Small intestine (tissue), 7 donors: ENCODE measurements around the gene KCNH8. TPM values are rescaled to one million over a fixed set of nuclear protein-coding genes. Genes with fewer than 3 reads are reported as not detected.

Experiments used
- DNase-seq, 2 donors: peaks; one replicate each; pipeline versions ENCODE4 v3.0.0 to v3.0.0-alpha.2; 2013
- FAIRE-seq: peaks from 2 replicates; lab custom pipeline; 2012; peaks lifted over from hg19 to GRCh38; lab: Jason Lieb, UNC
- H3K27ac ChIP-seq, 3 donors: one replicate each; pipeline ENCODE4 v1.5.1; 2013; ENCODE audit warnings: low read length in 2 of 3, mild to moderate bottlenecking in 2 of 3, control low read depth in 1 of 3, inconsistent platforms in 1 of 3, low read depth in 1 of 3, moderate library complexity in 1 of 3
- H3K27me3 ChIP-seq, 3 donors: one replicate each; pipeline ENCODE4 v1.6.1; 2013; ENCODE audit warnings: low read length in 3 of 3, inconsistent platforms in 1 of 3; ENCODE audit not compliant: control insufficient read depth in 3 of 3, insufficient read depth in 3 of 3
- H3K36me3 ChIP-seq, 3 donors: one replicate each; pipeline ENCODE4 v1.6.1; 2013; ENCODE audit warnings: low read length in 3 of 3, inconsistent platforms in 1 of 3, low read depth in 1 of 3, mild to moderate bottlenecking in 1 of 3, moderate library complexity in 1 of 3; ENCODE audit not compliant: control insufficient read depth in 3 of 3, insufficient read depth in 2 of 3
- H3K4me1 ChIP-seq, 3 donors: one replicate each; pipeline ENCODE4 v1.6.1; 2013; ENCODE audit warnings: low read length in 2 of 3, inconsistent platforms in 1 of 3, low read depth in 1 of 3, mild to moderate bottlenecking in 1 of 3, moderate library complexity in 1 of 3; ENCODE audit not compliant: control insufficient read depth in 3 of 3, insufficient read depth in 2 of 3
- H3K4me3 ChIP-seq, 3 donors: one replicate each; pipeline ENCODE4 v1.5.1; 2013; ENCODE audit warnings: low read length in 3 of 3, control low read depth in 1 of 3, inconsistent platforms in 1 of 3, low read depth in 1 of 3, mild to moderate bottlenecking in 1 of 3, moderate library complexity in 1 of 3
- H3K9me3 ChIP-seq, 2 donors: one replicate each; pipeline ENCODE4 v1.6.1; 2013; ENCODE audit warnings: low read depth in 1 of 2, low read length in 1 of 2; ENCODE audit not compliant: control insufficient read depth in 2 of 2, insufficient read depth in 1 of 2
- WGBS, 3 donors: extraction: QIAGEN DNeasy Blood & Tissue Kit; methylation state at CpG; one replicate each; pipeline ENCODE4 v1.1.7; 2013; 5-methylcytosine and 5-hydroxymethylcytosine counted together
- polyA plus RNA-seq, 4 donors: library from polyadenylated mRNA; stranded (reverse) in 3 of 4; unstranded in 1 of 4; fragments of 200-250 nt in 3 of 4; fragments of 120-200 nt in 1 of 4; gene quantifications; one replicate each; pipeline versions ENCODE4 v1.2.1 to v1.2.3, GENCODE V29; 2013
- donor health status: healthy with polysubstance abuse.
- donor health status: control.
- donor health status: control.
- donor health status: Bipolar disorder and iron deficiency.
- donor health status: healthy.

Gene KCNH8
- polyA plus RNA-seq, 4 donors, result 0.46 to 0.66 TPM; not detected in 2

DNA sequence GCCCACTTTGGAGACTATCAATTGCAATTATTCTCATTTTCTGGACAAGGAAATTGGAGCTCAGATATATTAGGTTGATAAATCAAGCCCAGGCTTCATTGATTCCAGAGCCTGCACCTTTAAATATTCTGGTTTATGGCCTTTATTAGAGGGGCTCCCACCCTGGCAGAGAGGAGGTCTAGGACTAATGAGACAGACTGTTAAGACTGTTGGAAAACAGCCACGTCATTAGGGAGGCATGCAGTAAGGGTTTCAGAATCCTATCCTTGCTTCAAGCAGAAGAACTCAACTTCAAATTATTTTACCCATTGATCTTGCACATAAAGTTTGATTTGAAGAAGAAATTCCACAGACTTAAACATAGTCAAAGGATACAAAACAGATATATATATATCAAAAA, 33.8 kb upstream of the KCNH8 start:
- no peak for FAIRE-seq
- Histone ChIP-seq H3K4me1 (no peaks in the 10 kb centered on the region), H3K9me3 (peaks cover 0 to 3% of the 10 kb centered on the region in 2 donors), H3K27me3 (no peaks in the 10 kb centered on the region), H3K4me3 (no peak overlapping the region), H3K36me3 (no peaks in the 10 kb centered on the region), H3K27ac (no peak overlapping the region)
- no peak for DNase-seq
- WGBS, 3 donors, result 44 to 57% (median 48%) methylated on average over 1 of the region's 1 CpG

DNA sequence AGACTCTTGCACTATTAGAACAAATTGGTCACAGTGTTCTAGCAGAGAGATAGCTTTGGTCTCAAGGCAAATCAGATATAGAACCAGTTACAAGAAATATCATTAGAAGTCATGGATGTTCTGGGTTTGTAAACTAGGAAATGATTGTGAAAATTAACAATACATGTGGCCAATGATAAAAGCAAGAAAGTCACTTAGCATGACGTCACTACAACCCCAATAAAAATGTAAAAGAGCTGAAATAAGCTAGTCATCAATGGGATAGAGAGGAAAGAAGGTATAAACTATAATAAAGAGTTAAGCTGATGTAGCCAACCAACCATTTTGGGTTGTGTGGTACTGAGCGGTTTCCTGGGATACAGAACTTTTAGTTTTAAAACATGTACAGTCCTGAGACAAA, 32.1 kb upstream of the KCNH8 start:
- 63 to 75% (median 64%) methylated on average over 2 of the region's 2 CpGs for WGBS, 3 donors

DNA sequence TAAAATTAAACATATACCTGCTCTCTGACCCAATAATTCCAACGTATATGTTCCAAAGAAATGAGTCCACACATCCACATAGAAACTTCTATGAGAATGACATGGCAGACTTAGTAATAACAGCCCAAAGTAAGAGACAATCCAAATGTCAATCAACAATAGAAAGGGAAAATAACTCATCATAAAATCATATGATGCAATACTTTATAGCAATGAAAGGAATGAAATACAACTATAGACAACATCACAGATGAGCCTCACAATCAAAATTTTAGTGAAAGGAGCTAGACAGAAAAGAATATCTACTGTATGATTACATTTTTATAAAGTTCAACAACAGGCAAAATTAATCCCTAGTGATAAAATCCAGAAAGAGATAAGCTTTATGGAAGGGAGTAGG, 23.6 kb upstream of the KCNH8 start:
- H3K36me3 ChIP-seq, result no peaks in the 10 kb centered on the region
- H3K9me3 ChIP-seq, result no peaks in the 10 kb centered on the region
- 70 to 92% (median 81%) methylated on average over 1 of the region's 1 CpG for WGBS, 3 donors
- DNase-seq (no peak), FAIRE-seq (no peak)
- no peaks in the 10 kb centered on the region for H3K27me3 ChIP-seq
- H3K4me3 ChIP-seq, result no peak overlapping the region
- H3K27ac ChIP-seq, result no peak overlapping the region
- no peaks in the 10 kb centered on the region for H3K4me1 ChIP-seq

More for the DNA sequence above, 32.1 kb upstream of the KCNH8 start:
- Histone ChIP-seq H3K27me3 (no peaks in the 10 kb centered on the region), H3K4me3 (no peak overlapping the region), H3K9me3 (peaks cover 0 to 3% of the 10 kb centered on the region in 2 donors), H3K36me3 (no peaks in the 10 kb centered on the region), H3K27ac (no peak overlapping the region), H3K4me1 (no peaks in the 10 kb centered on the region)
- FAIRE-seq (no peak), DNase-seq (no peak)

DNA sequence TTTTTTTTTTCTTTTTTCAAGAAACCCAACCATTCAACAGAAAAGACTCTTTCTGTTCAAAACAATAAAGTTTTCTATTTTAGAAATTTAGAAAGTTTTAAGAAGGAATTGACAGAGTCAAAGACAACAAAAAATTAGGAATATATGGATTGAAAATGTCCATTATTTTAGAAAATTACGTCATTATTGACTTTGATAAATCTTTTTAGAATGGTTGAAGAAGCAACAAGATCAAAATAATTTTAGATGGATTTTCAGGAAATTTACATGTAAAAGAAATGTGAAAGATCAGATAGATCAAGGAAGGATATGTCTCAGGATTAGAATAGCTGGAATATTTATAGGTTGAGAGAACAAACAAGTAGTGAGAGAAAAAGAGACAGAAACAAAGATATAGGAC, 8.4 kb upstream of the KCNH8 start:
- 75 to 78% (median 76%) methylated on average over 1 of the region's 1 CpG for WGBS, 3 donors
- H3K27me3 ChIP-seq, result no peaks in the 10 kb centered on the region
- H3K4me3 ChIP-seq, result no peak overlapping the region
- FAIRE-seq (no peak), DNase-seq (no peak)
- no peaks in the 10 kb centered on the region for H3K4me1 ChIP-seq
- H3K9me3 ChIP-seq, result peaks cover 0 to under 1% of the 10 kb centered on the region in 2 donors
- H3K36me3 ChIP-seq, result no peaks in the 10 kb centered on the region
- no peak overlapping the region for H3K27ac ChIP-seq

DNA sequence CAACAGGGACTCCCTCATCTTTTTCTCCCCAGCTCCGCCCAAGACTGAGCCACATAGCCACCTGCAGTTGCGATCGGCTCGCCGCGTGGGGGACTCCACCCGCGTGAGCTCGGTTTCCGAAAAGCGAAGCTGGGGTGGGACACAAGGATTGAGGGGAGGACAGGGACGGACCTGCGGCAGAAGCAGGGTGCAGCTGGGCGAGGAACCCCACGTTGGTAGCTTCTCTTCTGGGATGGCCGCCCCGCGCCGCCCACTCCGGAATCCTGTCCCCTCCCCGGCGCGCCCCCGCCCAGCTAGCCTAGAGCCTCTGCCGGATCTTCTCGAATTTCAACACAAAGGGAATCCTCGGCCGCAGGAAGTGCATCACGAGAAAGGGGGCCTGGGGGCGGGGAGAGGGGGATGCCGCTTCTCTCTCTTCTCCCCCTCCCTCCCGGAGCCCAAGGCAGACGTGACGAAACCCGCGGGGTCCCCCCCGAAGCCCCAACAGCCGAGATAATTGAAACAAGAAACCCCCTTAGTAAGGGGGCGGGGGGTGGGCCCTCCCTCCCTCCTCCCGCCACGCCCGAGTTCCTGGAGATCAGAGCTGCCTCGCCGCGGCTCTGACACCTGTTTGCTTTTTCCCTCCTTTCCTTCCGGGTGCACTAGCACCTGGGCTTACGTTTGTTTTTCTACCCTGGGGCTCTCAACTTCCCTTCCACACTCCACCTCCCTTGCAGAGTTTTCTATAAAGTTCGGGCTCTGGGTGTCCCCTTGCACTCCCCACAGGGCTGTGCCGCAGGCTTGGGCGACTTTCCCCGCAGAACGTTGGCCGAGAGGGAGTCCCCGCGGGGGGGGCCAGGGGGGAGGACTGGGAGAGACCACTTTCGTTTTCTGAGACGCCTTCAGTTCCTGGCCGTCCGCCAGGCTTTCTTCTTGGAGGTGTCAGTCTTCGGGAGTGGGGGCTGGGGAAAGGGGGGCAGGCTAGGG, 1.3 kb upstream of the KCNH8 start:
- FAIRE-seq (no peak), DNase-seq (peak; percentile 71 to 83)
- WGBS, 3 donors, result 0 to 1% (median 1%) methylated on average over 56 to 60 of the region's 60 CpGs
- peaks cover 0 to 2% of the 10 kb centered on the region in 2 donors for H3K9me3 ChIP-seq
- no peaks in the 10 kb centered on the region for H3K36me3 ChIP-seq
- H3K27me3 ChIP-seq, result peaks cover 0 to 29% (median 2%) of the 10 kb centered on the region in 3 donors
- peak overlapping the region; percentile 53 to 68 (median 66) for H3K4me3 ChIP-seq
- peak overlapping the region in 2 of 3 donors; percentile 72 to 91 for H3K27ac ChIP-seq
- peaks cover 0 to 5% (median 4%) of the 10 kb centered on the region in 3 donors for H3K4me1 ChIP-seq

DNA sequence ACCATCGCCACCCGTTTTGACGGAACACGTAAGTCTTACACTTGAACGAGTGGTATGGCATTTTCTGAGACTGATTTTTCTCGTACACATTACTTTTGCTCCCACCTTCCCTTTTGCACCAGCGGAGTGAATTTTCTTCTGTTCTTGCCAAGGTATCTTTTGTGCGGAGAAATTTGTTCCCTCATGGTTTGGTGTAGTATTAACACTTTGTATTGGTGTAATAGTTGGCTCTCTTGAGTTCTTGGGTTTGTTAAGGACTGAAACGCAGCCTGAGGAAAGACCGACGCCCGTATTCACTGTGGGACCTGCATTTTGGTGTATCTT, 420 bp downstream of the KCNH8 start:
- Histone ChIP-seq H3K4me1 (peaks cover 0 to 5% (median 4%) of the 10 kb centered on the region in 3 donors), H3K4me3 (peak overlapping the region in 1 of 3 donors; percentile 42), H3K36me3 (no peaks in the 10 kb centered on the region), H3K27ac (no peak overlapping the region), H3K9me3 (peaks cover 0 to 2% of the 10 kb centered on the region in 2 donors), H3K27me3 (peaks cover 0 to 29% (median 2%) of the 10 kb centered on the region in 3 donors)
- FAIRE-seq (no peak), DNase-seq (peak in 1 of 2 donors; percentile 1)
- 4 to 5% (median 4%) methylated on average over 12 of the region's 12 CpGs for WGBS, 3 donors

DNA sequence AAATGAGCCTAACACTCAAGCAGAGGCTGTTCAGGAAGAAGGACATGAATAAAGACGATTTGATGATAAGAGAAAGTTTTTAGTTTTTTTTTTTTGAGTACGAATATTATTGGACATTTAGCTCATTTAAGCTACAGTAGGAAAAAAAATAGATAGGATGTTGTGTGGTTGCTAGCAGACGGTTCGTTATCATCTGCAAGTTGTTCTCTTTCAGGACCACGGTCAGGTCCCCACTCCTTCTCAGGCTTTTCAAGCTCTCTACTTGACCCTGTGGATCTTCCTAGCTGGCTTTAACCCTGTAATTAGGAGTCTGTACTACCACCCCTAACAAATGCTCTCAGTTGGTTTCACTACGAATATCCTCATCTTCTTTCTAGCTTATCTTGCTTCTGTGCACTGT, 1.1 kb downstream of the KCNH8 start:
- peaks cover 0 to 29% (median 2%) of the 10 kb centered on the region in 3 donors for H3K27me3 ChIP-seq
- no peaks in the 10 kb centered on the region for H3K36me3 ChIP-seq
- peaks cover 0 to 2% of the 10 kb centered on the region in 2 donors for H3K9me3 ChIP-seq
- DNase-seq (peak; percentile 20 to 35), FAIRE-seq (no peak)
- peak overlapping the region in 1 of 3 donors; percentile 42 for H3K4me3 ChIP-seq
- 0 to 2% (median 2%) methylated on average over 6 of the region's 6 CpGs for WGBS, 3 donors
- H3K27ac ChIP-seq, result no peak overlapping the region
- H3K4me1 ChIP-seq, result peaks cover 0 to 5% (median 4%) of the 10 kb centered on the region in 3 donors

DNA sequence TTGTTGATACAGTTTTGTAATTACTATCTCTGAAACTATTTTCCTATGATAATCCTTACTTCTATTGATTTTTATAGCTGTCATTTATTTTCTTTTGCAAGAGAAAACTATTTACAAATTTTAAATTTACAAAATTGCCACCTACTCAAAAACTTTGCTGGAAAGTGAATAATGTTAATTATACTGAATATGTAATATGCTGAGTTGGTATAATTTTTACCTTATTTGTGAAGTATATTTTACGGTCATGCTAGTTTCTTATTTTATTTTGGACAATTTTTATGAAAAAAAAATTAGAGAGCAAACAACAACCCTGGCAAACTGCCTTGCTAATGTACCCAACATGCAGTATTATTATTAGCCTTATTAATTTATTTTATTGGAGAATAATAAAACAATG, 2.9 kb downstream of the KCNH8 start:
- Histone ChIP-seq H3K36me3 (no peaks in the 10 kb centered on the region), H3K27ac (no peak overlapping the region), H3K27me3 (peaks cover 0 to 27% (median 1%) of the 10 kb centered on the region in 3 donors), H3K9me3 (no peaks in the 10 kb centered on the region), H3K4me3 (no peak overlapping the region), H3K4me1 (peaks cover 0 to 5% (median 4%) of the 10 kb centered on the region in 3 donors)
- WGBS, 3 donors, result 88 to 96% (median 90%) methylated on average over 1 of the region's 1 CpG
- DNase-seq, result no peak
- FAIRE-seq, result no peak
